Activated CD4-positive, CD25-positive, alpha-beta regulatory T cell treated with anti-CD3 and anti-CD28 coated beads, Interleukin-2, amount 50 U/mL, for 24 hours (primary cell): ENCODE measurements around the gene GNRH2.
"Not testable (repeated sequence)": the region's sequence is repeated elsewhere in the genome, so short reads cannot be mapped to it uniquely, and the experiment has no call there.

Experiments used
- ATAC-seq, 2 donors: fragments of 150-1000 bp; cut with Tn5 transposase; one replicate each; pipeline ENCODE4 v1.10.0; 2021; ENCODE audit warnings: mild to moderate bottlenecking in 1 of 2, moderate library complexity in 1 of 2

GNRH2 gene

GRCh38 chr20:3042625-3043024 lies 797 bp upstream of the GNRH2 start:
- ATAC-seq, result no peak

- no peak for ATAC-seq
Measured at GRCh38 chr20:3044336-3044965, 1.0 kb downstream of the GNRH2 start.

DNA sequence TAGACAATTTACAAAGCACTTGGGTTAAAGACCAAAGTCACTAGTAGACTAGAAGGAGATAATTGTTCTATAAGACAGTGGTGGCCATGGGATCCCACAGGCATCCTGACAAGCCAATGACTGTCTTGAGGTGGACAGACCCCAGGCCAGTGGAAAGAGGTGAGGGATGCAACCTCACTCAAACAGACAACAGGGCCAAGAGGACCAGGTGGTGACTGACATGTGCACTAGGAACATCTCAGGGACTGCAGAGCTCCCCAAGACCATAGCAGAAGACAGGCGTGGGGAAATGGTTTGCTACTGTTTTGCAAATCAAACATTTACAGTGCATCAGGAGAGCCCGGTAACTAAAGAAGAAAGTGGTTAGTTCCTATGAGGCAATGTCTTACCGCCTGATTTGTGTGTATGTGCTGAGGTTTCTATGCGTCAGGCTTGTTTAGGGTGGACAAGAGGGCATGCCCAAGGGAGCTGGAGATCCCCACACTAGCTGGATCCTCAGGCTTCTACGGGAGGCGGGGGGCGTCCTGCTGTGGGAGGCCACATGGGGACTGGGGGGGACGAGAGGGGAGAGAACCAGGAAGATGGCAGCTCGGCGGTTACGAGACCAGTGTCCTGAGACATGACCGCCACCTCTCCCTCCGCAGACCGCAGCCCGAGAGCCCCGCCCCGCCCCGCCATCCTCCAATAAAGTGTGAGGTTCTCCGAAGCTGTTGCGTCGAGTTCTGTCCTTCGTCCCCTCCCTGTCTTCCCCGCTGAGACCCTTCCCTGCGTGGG lies 1.8 kb downstream of the GNRH2 start:
- peak; percentile 37 to 44 for ATAC-seq

DNA sequence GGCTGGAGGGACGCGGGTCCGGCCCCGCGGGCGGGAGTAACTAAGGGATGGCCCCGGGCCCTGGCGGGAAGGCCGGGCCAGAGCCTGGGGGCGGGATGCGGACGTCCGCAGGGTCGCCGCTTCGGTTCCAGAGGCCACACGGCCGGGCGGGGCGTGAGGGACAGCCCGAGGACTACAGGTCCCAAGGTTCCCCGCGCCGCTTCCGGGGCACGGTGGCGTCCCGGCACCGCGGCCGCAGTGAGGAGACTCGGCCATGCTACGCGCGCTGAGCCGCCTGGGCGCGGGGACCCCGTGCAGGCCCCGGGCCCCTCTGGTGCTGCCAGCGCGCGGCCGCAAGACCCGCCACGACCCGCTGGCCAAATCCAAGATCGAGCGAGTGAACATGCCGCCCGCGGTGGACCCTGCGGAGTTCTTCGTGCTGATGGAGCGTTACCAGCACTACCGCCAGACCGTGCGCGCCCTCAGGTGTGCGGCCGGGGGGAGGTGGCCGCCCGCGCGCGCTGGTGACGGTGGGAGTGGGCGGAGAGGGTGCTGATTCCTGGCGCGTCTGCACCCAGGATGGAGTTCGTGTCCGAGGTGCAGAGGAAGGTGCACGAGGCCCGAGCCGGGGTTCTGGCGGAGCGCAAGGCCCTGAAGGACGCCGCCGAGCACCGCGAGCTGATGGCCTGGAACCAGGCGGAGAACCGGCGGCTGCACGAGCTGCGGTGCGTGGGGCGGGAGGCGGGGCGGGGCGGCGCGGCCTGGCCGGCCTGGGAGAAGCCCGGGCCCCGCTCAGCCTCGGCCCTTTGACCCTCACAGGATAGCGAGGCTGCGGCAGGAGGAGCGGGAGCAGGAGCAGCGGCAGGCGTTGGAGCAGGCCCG lies 2.6 kb downstream of the GNRH2 start, which contains the start of gene MRPS26:
TSS of gene MRPS26 (plus strand) at position 237 of the 861 bp plus-strand sequence. CDS start at position 254, 17 bp downstream.
- ATAC-seq, result peak; percentile 97

GRCh38 chr20:3046677-3047462 lies 3.4 kb downstream of the GNRH2 start:
- ATAC-seq, result peak in 1 of 2 donors; percentile 0

DNA sequence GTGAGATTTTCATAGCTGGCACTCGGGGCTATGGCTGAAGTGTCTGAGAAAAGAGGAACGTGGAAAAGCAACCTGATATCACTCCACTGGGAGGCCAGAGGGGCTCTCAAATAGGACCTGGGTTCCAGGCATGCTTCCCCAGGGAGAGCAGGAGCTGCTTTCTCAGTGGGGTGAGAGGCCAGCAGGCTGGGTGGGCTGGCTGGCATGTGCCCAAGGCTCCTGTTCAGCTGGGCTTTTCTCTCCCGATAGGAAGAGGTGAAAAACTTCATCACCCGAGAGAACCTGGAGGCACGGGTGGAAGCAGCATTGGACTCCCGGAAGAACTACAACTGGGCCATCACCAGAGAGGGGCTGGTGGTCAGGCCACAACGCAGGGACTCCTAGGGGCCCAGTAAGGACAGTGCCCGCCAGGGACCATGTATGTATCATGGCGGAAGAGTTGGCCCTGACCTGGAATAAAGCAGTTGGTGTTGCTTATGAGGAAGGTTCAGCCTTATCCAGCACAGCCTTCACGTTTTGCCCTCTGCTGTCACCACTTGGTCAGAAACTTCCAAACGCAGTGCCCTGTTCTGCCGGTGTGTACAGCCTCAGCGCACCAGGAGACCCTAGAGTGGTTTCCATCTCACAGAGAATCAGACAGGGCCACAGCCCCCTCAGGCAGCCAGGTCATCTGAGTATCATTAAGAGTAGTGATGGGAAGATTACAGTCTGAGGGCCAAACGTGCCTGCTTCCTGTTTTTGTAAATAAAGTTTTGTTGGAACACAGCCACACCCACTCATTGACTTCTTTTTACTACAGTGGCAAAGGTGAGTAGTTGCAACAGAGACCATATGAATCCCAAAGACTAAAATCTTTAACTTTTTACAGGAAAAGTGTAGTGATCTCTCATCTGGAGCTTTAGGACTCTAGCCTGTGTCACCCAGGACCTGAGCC lies 4.3 kb downstream of the GNRH2 start:
- no peak for ATAC-seq

GRCh38 chr20:3051385-3052019 lies 8.1 kb downstream of the GNRH2 start:
- no peak for ATAC-seq

GRCh38 chr20:3059489-3059888 lies 16.1 kb downstream of the GNRH2 start:
- no peak for ATAC-seq

GRCh38 chr20:3064119-3064518 lies 20.7 kb downstream of the GNRH2 start:
- ATAC-seq, result not testable (repeated sequence)

DNA sequence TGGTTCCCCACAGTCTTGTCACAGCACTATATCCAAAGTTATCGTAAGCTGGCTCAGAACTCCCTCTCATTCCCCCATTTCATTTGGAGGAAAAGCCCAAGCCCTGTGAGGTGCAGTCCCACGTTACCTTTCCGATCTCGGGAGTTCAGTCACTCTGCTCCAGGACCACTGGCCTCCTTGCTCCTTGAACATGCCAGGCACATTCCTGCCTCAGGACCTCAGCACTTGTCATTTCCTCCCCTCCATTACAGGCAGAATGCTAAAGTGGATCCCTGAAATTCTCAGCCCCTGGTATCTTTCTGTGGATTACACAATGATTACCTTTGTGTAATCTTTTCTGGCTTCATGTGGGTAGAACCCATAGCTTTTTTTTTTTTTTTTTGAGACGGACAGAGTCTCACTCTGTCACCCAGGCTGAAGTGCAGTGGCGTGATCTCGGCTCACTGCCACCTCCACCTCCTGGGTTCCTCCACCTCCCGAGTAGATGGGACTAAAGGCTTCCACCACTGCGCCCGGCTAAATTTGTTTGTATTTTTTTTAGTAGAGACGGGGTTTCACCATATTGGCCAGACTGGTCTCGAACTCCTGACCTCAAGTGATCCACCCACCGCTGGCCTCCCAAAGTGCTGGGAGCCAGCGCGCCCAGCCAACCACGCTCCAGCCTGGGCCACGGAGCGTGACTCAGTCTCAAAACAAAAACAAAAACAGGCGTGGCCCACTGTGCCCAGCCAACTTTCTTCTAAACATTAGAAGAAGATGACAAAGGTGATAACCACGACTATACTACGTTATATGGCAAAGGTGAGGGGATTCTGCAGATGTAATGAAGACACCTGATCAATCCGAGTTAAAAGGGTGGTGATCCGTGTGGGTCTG lies 24.0 kb downstream of the GNRH2 start:
- ATAC-seq, result no peak

GRCh38 chr20:3068075-3068474 lies 24.7 kb downstream of the GNRH2 start:
- no peak for ATAC-seq

DNA sequence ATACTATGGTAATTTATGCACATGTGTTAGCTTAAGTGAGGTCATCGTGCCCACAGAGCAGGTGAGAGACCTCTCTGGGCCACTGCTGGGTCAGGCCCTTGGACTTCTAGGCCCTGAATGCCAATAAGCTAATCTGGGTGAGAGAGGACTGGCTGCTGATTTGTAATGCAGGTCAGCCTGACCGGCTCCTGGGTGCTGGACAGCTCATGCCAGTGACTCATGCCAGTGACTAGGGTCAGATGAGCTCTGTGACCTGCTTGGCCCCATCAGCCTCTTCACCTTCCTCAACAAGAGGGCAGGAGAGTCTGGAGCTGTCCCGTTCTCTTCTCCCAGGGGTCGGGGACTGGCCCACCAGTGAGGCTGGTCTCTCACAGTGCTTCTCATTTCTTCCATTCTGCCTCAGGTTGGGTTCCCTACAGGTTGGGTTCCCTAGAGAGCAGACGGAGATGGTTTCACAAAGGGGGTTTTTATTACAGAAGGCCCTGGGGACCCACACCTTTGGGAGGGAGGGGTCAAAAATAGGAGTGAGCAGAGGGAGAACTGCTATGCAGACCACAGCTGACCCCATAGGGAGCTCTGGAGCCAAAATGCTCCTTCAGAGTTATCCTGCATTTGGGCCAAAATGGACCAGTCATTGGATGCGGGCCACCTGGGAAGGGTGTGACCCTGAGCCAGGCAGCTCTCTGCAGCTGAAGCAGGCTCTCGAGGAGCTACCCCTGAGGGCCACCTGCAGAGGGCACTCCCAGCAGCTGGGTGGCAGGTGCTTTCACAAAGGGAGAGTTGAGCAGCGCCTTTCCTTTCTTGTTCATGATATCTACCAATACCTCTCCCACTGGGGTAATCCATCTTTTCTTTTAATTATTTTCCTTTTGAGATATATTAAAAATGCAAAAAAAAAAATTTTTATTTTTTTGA lies 25.8 kb downstream of the GNRH2 start:
- no peak for ATAC-seq

DNA sequence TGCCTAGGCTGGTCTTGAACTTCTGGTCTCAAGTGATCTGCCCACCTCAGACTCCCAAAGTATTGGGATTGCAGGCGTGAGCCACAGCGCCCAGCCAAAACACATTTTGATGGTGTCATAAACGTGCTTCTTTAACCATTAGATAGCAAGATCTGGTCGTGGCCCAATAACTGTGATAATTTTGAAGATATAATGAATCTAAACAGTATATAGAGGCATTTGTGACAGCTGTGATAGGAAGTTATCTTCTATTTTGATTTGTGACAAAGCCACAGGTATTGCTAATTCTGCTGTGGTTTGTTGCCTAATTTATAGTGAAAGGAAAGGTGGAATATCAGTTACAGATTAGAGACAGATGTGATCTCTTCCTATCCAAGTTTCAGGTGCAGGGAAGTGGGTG lies 27.3 kb downstream of the GNRH2 start:
- no peak for ATAC-seq

DNA sequence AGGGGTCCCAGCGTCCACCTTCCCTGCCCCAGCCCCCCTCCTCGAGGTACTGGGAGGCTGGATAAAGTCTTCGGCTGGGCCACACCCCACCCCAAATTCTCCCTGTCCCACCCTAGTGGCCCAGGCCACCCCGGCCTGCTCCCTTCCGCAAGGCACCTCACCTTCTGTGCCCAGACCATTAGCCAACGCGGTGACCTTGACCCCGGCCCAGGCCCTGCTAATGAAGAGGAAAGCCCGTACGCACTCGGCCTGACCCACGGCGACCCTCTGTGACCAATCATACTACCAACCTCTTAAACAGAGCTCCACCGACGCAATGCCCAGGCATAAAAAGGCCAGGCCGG lies 27.8 kb downstream of the GNRH2 start:
- ATAC-seq, result no peak

DNA sequence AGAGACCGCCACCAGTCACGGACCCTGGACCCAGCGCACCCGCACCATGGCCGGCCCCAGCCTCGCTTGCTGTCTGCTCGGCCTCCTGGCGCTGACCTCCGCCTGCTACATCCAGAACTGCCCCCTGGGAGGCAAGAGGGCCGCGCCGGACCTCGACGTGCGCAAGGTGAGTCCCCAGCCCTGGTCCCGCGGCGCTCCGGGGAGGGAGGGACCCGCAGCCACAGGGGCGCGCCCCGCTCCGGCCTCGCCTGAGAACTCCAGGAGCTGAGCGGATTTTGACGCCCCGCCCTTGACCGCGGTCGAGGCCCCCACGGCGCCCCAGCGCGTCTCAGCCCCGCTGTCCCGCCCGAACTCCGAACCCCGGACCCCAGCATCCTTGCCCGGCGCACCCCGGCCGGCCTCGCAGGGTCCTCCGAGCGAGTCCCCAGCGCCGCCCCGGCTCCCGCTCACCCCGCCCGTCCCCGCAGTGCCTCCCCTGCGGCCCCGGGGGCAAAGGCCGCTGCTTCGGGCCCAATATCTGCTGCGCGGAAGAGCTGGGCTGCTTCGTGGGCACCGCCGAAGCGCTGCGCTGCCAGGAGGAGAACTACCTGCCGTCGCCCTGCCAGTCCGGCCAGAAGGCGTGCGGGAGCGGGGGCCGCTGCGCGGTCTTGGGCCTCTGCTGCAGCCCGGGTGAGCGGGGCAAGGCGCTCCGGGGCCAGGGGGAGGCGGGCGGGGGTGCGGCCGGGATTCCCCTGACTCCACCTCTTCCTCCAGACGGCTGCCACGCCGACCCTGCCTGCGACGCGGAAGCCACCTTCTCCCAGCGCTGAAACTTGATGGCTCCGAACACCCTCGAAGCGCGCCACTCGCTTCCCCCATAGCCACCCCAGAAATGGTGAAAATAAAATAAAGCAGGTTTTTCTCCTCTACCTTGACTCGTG lies 28.4 kb downstream of the GNRH2 start, which contains the start of gene OXT:
TSS of gene OXT (plus strand) at position 11 of the 920 bp plus-strand sequence. CDS start at position 47, 36 bp downstream.
- ATAC-seq, result peak; percentile 78 to 79

- ATAC-seq, result no peak
Measured at GRCh38 chr20:3072530-3073250, 29.3 kb downstream of the GNRH2 start.

DNA sequence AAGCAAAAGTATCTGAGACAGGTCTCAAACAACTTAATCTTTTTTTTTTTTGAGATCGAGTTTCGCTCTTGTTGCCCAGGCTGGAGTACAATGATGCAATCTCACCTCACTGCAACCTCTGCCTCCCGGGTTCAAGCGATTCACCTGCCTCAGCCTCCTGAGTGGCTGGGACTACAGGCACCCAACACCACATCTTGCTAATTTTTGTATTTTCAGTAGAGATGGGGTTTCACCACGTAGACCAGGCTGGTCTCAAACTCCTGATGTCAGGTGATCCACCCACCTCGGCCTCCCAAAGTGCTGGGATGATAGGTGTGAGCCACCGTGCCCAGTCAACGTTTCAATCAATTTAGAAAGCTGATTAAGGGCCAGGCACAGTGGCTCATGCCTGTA lies 29.8 kb downstream of the GNRH2 start:
- ATAC-seq, result not testable (repeated sequence)
